Measurements from ENCODE around the gene MLLT3.

DNA sequence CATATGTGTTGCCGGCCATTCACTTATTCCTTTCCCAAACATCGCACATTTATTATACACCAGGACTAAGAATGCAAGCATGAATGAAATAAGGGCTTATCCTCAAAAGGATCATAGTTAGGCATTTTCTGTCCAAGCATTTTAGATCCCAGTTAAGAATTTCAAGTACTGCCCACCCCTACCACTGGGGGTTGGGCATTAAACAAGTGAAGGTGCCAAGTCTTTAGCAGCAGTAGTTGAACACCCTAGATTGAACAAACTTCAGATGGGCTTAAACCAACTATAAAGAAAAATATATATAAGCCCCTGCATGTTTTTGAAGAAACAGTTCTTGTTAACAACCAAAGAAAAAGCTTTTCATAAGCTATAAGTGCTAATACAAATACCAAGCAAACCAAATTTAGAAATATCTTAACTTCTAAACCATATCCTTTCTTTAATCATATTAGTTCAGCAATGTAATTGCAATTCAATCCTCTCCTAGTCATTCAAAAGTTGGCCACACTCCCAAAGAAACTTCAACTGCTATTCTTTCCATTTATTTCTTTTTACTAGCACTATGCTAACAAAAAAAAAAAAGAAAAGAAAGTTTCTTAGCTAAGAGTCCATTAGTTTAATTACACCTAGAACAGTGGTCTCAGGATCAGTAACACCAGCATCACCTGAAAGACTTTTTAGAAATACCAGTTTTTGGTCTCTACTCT, 149.8 kb downstream of the MLLT3 start:
- no peak for TF ChIP-seq POLR2A (IDR thresholded peaks at IDR 0.05)
- TF ChIP-seq, protein P1, sequence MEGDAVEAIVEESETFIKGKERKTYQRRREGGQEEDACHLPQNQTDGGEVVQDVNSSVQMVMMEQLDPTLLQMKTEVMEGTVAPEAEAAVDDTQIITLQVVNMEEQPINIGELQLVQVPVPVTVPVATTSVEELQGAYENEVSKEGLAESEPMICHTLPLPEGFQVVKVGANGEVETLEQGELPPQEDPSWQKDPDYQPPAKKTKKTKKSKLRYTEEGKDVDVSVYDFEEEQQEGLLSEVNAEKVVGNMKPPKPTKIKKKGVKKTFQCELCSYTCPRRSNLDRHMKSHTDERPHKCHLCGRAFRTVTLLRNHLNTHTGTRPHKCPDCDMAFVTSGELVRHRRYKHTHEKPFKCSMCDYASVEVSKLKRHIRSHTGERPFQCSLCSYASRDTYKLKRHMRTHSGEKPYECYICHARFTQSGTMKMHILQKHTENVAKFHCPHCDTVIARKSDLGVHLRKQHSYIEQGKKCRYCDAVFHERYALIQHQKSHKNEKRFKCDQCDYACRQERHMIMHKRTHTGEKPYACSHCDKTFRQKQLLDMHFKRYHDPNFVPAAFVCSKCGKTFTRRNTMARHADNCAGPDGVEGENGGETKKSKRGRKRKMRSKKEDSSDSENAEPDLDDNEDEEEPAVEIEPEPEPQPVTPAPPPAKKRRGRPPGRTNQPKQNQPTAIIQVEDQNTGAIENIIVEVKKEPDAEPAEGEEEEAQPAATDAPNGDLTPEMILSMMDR (IDR thresholded peaks at IDR 0.05) = no peak

Data from body of pancreas (tissue), 4 donors.